ENCODE results near the gene ALG12. TPM values are rescaled to one million over a fixed set of nuclear protein-coding genes. Genes with fewer than 3 reads are reported as not detected.

Gene ALG12
- total RNA-seq, 1 experiment from 2014 or later, result 25.4 TPM

- BruUV-seq (replicated peaks), result no TSS peak
- Mint-ChIP-seq H3K27ac (ENCODE audit: unreplicated experiment) (no peak overlapping the region), H3K4me3 (ENCODE audit: low read depth, unreplicated experiment) (peak overlapping the region; percentile 58), H3K4me1 (ENCODE audit: low read depth, unreplicated experiment) (peaks cover 22% of the 10 kb centered on the region), H3K36me3 (ENCODE audit: insufficient read depth, unreplicated experiment) (peaks cover 64% of the 10 kb centered on the region), H3K9me3 (ENCODE audit: low read depth, unreplicated experiment) (no peaks in the 10 kb centered on the region), H3K27me3 (ENCODE audit: unreplicated experiment) (no peaks in the 10 kb centered on the region)
- peak; percentile 65 for DNase-seq
- intact Hi-C loops (cut with micrococcal nuclease; ENCODE audit: unreplicated experiment), result no loop called here
- CTCF ChIA-PET, result interaction anchor here (1.3 to 3.7 kb wide), 5 partner anchors 9 to 77 kb away, joined by 3 to 30 read pairs (median 13); partner anchors contain the start of genes ALG12 and CRELD2
- no peak for TF ChIP-seq CTCF (IDR thresholded peaks at IDR 0.05; ENCODE audit: unreplicated experiment)
Observed at GRCh38 chr22:49953027-49953679, 34.9 kb upstream of the ALG12 start.

- intact Hi-C loops (cut with micrococcal nuclease; ENCODE audit: unreplicated experiment), result no loop called here
- H3K4me1 Mint-ChIP-seq (ENCODE audit: low read depth, unreplicated experiment), result peaks cover 13% of the 10 kb centered on the region
- H3K27ac Mint-ChIP-seq (ENCODE audit: unreplicated experiment), result peak overlapping the region; percentile 93
- H3K27me3 Mint-ChIP-seq (ENCODE audit: unreplicated experiment), result no peaks in the 10 kb centered on the region
- H3K4me3 Mint-ChIP-seq (ENCODE audit: low read depth, unreplicated experiment), result peak overlapping the region; percentile 58
- peaks cover 68% of the 10 kb centered on the region for H3K36me3 Mint-ChIP-seq (ENCODE audit: insufficient read depth, unreplicated experiment)
- peak; percentile 79 for DNase-seq
- no TSS peak for BruUV-seq (replicated peaks)
- TF ChIP-seq CTCF (IDR thresholded peaks at IDR 0.05; ENCODE audit: unreplicated experiment), result no peak
- CTCF ChIA-PET, result interaction anchor here (0.9 to 3.7 kb wide), 8 partner anchors 10 to 78 kb away, joined by 3 to 30 read pairs (median 4); partner anchors contain the start of genes ALG12 and CRELD2
- no peaks in the 10 kb centered on the region for H3K9me3 Mint-ChIP-seq (ENCODE audit: low read depth, unreplicated experiment)
Observed at GRCh38 chr22:49951986-49952896, 34.0 kb upstream of the ALG12 start.

GRCh38 chr22:49951678-49951985, 33.4 kb upstream of the ALG12 start:
- no peak for TF ChIP-seq CTCF (IDR thresholded peaks at IDR 0.05; ENCODE audit: unreplicated experiment)
- DNase-seq, result peak; percentile 47
- CTCF ChIA-PET, result interaction anchor here (0.6 to 3.7 kb wide), 9 partner anchors 10 to 78 kb away, joined by 3 to 30 read pairs (median 4); no protein-coding TSS in a partner anchor
- intact Hi-C loops (cut with micrococcal nuclease; ENCODE audit: unreplicated experiment), result no loop called here
- Mint-ChIP-seq H3K4me3 (ENCODE audit: low read depth, unreplicated experiment) (peak overlapping the region; percentile 58), H3K27ac (ENCODE audit: unreplicated experiment) (peak overlapping the region; percentile 93), H3K27me3 (ENCODE audit: unreplicated experiment) (no peaks in the 10 kb centered on the region), H3K9me3 (ENCODE audit: low read depth, unreplicated experiment) (no peaks in the 10 kb centered on the region), H3K36me3 (ENCODE audit: insufficient read depth, unreplicated experiment) (peaks cover 62% of the 10 kb centered on the region), H3K4me1 (ENCODE audit: low read depth, unreplicated experiment) (peaks cover 9% of the 10 kb centered on the region)
- BruUV-seq (replicated peaks), result TSS peak; percentile 91

GRCh38 chr22:49951000-49951677, 32.9 kb upstream of the ALG12 start:
- DNase-seq, result peak; percentile 98
- BruUV-seq (replicated peaks), result no TSS peak
- peaks cover 9% of the 10 kb centered on the region for H3K4me1 Mint-ChIP-seq (ENCODE audit: low read depth, unreplicated experiment)
- peak overlapping the region; percentile 58 for H3K4me3 Mint-ChIP-seq (ENCODE audit: low read depth, unreplicated experiment)
- intact Hi-C loops (cut with micrococcal nuclease; ENCODE audit: unreplicated experiment), result no loop called here
- H3K36me3 Mint-ChIP-seq (ENCODE audit: insufficient read depth, unreplicated experiment), result peaks cover 59% of the 10 kb centered on the region
- CTCF ChIA-PET, result interaction anchor here (0.6 to 3.7 kb wide), 9 partner anchors 11 to 79 kb away, joined by 3 to 30 read pairs (median 4); no protein-coding TSS in a partner anchor
- H3K9me3 Mint-ChIP-seq (ENCODE audit: low read depth, unreplicated experiment), result no peaks in the 10 kb centered on the region
- H3K27ac Mint-ChIP-seq (ENCODE audit: unreplicated experiment), result peak overlapping the region; percentile 93
- TF ChIP-seq CTCF (IDR thresholded peaks at IDR 0.05; ENCODE audit: unreplicated experiment), result no peak
- no peaks in the 10 kb centered on the region for H3K27me3 Mint-ChIP-seq (ENCODE audit: unreplicated experiment)
